ENCODE measurements around the gene NCMAP.

NCMAP gene

GRCh38 chr1:24622218-24622617, 66.3 kb downstream of the NCMAP start:
- DNase-seq (ENCODE audit: low read depth in 2 of 2): no peak

- DNase-seq (ENCODE audit: low read depth in 2 of 2): no peak
These were observed 76.9 kb downstream of the NCMAP start for GRCh38 chr1:24632832-24633175.

GRCh38 chr1:24635195-24635843, 79.4 kb downstream of the NCMAP start:
- DNase-seq (ENCODE audit: low read depth in 2 of 2): peak; percentile 44 to 45

DNA sequence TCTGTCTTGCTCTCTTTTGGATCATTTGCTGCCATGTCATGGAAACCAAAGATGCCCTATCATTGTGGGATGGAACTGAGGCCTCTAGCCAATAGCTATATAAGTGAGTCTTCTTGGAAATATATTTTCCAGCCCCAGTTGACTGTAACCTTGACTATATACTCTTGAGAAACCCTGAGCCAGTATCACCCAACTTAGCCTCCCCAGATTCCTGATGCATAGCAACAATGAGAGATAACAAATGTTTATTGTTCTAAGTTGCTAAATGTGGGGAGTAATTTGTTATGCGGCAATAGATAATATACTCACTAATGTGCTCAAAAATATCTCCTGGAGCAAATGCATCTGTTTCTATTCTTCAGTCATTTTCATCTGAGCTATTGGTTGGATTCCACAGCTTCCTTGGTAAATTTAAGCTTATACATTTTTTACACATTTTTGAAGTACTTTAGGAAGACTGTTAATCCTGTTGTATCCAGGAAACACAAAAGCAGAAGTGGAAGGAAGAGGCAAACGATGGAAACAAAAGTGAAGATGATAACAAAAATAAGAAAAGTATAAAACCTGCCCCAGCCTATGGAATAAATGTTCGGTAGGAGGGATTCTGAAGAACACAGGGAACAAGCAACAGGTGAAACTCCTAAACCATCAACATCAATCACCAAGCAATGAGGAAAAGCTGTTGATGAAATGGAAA, 80.9 kb downstream of the NCMAP start:
- no peak for DNase-seq (ENCODE audit: low read depth in 2 of 2)

- no peak for DNase-seq (ENCODE audit: low read depth in 2 of 2)
These were observed 83.2 kb downstream of the NCMAP start for GRCh38 chr1:24639094-24639493.

DNA sequence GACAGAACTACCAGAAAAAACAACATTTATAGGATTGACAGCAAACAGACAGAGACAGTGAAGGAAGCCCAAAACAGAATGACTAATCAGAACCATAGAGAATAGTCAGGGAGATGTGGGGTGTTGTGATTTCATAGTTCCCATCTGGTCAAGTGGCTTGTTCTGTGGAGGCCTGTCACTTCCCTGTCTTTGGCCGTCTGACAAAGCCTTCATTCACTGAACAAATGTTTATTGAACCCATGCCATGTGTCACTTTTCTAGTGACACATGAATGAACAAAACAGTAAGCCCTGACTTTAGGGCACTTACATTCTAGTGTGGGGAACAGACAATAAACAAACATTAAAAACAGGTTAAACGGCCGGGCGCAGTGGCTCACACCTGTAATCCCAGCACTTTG, 84.0 kb downstream of the NCMAP start:
- no peak for DNase-seq (ENCODE audit: low read depth in 2 of 2)

DNA sequence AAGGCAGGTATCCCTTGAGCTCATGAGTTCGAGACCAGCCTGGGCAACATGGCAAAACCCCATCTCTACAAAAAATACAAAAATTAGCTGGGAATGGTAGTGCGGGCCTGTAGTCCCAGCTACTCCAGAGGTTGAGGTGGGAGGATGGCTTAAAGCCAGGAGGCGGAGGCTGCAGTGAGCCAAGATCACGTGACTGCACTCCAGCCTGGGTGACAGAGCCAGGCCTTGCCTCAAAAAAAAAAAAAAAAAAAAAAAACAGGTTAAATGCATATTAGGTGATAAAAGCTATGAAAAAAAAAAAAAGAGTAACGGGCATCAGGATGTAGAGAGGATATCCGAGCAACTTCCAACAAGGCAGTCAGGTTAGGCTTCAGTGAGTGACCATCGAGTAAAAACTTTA, 84.4 kb downstream of the NCMAP start:
- no peak for DNase-seq (ENCODE audit: low read depth in 2 of 2)

DNA sequence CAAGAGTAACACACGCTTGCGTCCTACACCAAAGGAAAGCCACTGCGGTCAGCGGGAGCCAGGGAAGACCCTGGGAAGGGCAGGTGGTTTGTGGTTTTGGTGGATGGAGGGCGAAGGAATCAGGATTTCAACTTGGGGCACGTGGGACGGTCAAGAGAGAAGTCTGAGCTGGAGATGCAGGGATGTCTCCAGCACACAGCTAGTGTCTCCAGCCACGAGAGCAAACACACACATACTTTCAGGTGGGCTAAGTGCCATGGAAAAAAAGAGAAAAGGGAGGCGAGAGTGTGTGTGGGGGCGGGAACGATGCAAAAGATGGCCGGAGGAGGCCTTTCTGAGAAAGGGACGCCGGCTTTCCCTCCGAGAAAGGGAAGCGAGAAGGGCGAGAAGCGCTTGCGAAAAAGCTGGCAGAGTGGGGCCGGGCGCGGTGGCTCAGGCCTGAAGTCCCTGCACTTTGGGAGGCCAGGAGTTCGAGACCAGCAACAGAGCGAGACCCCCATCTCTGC, 85.8 kb downstream of the NCMAP start:
- no peak for DNase-seq (ENCODE audit: low read depth in 2 of 2)

GRCh38 chr1:24642481-24643362, 86.8 kb downstream of the NCMAP start, which contains the start of gene SRRM1:
TSS of gene SRRM1 (plus strand) at chr1:24643302. CDS start at chr1:24643327, 25 bp downstream.
- peak; percentile 100 for DNase-seq (ENCODE audit: low read depth in 2 of 2)

DNA sequence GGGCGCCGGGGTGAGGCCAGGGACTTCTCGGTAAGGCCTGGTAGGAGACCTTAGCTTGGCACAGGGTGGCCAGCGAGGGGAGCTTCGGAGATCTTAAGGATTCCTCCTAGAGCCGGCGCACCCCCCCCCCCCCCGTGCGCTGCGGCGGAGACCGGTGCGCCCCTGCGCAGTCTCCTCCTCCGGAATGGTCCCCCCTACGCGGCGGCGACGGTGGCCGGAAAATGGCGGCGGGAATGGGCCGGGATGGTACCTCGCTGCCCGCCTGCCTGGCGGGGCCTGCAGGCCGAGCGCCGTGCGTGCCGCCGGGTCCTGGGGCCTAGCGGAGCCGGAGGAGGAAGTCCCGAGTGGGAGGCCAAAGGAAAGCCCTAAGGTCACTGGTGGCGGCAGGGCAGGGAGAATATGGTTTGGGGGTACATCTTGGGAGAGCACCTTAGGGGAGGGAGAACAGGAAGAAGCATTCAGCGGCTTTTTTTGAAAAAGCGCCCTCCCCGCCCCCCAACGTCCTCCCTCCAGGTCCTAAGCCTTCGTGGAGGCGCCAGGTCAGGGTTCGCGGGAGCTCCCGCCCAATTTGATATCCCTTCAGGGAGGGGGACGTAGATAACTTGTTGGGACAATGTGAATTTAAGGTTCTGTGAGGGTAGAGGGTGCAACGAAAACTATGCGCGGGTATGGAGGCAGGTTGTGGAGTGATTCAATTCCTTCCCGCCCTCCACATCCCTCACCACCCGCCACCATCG, 87.6 kb downstream of the NCMAP start:
- DNase-seq (ENCODE audit: low read depth in 2 of 2): no peak

GRCh38 chr1:24644100-24644384, 88.2 kb downstream of the NCMAP start:
- DNase-seq (ENCODE audit: low read depth in 2 of 2): no peak

GRCh38 chr1:24648919-24649318, 93.0 kb downstream of the NCMAP start:
- no peak for DNase-seq (ENCODE audit: low read depth in 2 of 2)

DNA sequence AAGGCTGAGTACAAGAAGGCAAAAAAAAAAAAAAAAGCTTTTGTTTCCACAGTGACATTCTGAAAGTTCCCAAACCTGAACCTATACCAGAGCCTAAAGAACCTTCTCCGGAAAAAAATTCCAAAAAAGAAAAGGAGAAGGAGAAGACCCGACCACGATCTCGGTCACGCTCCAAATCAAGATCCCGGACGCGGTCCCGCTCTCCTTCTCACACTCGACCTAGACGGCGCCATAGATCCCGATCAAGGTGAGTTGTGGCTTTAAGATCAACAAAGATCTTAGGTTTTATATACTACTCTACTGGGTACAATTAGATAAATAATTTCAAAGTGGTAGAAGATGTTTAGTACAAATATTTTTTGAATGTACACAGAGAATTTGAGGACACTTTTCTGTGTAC, 96.5 kb downstream of the NCMAP start:
- no peak for DNase-seq (ENCODE audit: low read depth in 2 of 2)

DNA sequence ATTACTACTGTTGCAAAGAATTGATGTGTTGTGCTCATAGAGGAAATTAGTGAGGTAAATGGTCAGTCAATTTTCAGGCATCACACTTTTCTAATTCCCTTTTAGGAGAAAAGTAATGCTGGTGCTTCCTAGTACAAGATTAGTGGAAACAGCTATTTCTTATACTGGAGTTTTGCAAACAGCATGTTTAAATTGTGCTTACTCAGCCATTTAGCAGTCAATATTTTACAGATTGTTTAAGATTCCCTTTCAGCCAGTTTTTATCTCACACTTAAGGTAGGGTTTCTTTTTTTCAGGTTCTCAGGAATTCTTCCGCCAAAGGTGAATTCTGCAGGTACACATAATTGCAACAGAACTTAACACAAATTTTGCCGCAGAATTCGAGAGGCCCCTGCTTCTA, 98.1 kb downstream of the NCMAP start:
- DNase-seq (ENCODE audit: low read depth in 2 of 2): no peak

- DNase-seq (ENCODE audit: low read depth in 2 of 2): no peak
These were observed 100.2 kb downstream of the NCMAP start for GRCh38 chr1:24656046-24656445.

- DNase-seq (ENCODE audit: low read depth in 2 of 2): no peak
These were observed 101.9 kb downstream of the NCMAP start for GRCh38 chr1:24657781-24658180.

All from fibroblast of skin of left biceps (primary cell).